Prostate gland (tissue), 2 donors: ENCODE measurements around the gene FOXO1. TPM values are rescaled to one million over a fixed set of nuclear protein-coding genes. Genes with fewer than 3 reads are reported as not detected.

Experiments used
- DNase-seq: peaks from one replicate; pipeline ENCODE4 v3.0.0-alpha.2; 2019; ENCODE audit warnings: low spot score
- H3K27ac ChIP-seq, 2 donors: fragments of 200-600 bp; sonication (generic); 2 replicates each; pipeline ENCODE4 v1.5.1; 2017 to 2019
- H3K27me3 ChIP-seq: fragments of 200-600 bp; sonication (generic); replicated peaks from 2 replicates; pipeline ENCODE4 v1.5.1; 2019; ENCODE audit not compliant: insufficient read depth
- H3K36me3 ChIP-seq, 2 donors: fragments of 200-600 bp; sonication (generic); 1 replicate in 1 of 2; 2 replicates in 1 of 2; pipeline versions ENCODE4 v1.5.1 to v1.8.1; 2017 to 2019
- H3K4me1 ChIP-seq: fragments of 200-600 bp; sonication (generic); replicated peaks from 2 replicates; pipeline ENCODE4 v1.5.1; 2019
- H3K4me3 ChIP-seq, 2 donors: fragments of 200-600 bp; sonication (generic); 2 replicates each; pipeline ENCODE4 v1.5.1; 2017 to 2019
- H3K9me3 ChIP-seq: fragments of 200-600 bp; sonication (generic); 2 replicates; pipeline ENCODE4 v1.5.1; 2017
- POLR2A ChIP-seq: fragments of 450-650 bp; IDR thresholded peaks from one replicate; pipeline ENCODE4 v1.6.1; 2016; ENCODE audit warnings: antibody characterized with exemption, mild to moderate bottlenecking
- POLR2AphosphoS5 ChIP-seq: sonication (generic); formaldehyde crosslinking; IDR thresholded peaks from one replicate; pipeline ENCODE4 v1.6.1; 2017; ENCODE audit warnings: antibody characterized with exemption
- WGBS: methylation state at CpG from one replicate; pipeline ENCODE4 v1.1.5; 2018; 5-methylcytosine and 5-hydroxymethylcytosine counted together
- intact Hi-C: fragments of 100-400 bp; cut with DNase I; formaldehyde crosslinking; loops from one replicate; pipeline ENCODE4 v1.14.2; 2022
- total RNA-seq, 2 donors: library from RNA; depleted of rRNA; stranded (reverse); fragments of >200 nt; gene quantifications; one replicate each; pipeline ENCODE4 v1.1.0, GENCODE V29; 2016
- TF ChIP-seq, protein P1 (sequence below), 4 experiments: fragments of 200-600 bp in 2 of 4; fragments of 450-650 bp in 2 of 4; sonication (generic) in 2 of 4; IDR thresholded peaks; 1 replicate in 3 of 4; 2 replicates in 1 of 4; pipeline ENCODE4 v1.5.1; 2016 to 2019; ENCODE audit warnings: antibody characterized with exemption in 4 of 4, mild to moderate bottlenecking in 2 of 4, moderate library complexity in 2 of 4

FOXO1 gene
- total RNA-seq, 2 donors from 2014 or later: 23.5 to 46.1 TPM

DNA sequence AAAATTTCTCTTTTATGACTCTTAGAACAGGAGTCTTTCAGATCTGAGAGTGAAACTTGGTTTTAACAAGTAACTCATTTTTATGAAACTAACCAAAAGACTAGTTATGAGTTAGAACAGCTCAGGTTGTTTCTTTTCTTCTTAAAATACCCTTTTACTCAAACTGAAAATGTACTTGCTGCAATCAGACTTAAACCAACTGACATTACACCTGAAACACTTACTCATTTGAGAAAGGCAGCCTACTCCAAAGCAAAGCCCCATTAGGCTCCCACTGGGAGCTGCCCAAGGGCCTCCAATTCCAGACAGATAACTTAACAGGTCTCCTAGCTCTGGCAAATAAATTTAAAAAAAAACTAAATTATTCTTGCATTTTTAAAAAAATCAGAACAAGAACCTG, 3.6 kb downstream of the FOXO1 start:
- H3K4me1 ChIP-seq: no peaks in the 10 kb centered on the region
- no peak for DNase-seq
- intact Hi-C loops: loop anchor here (5.0 to 10.0 kb wide), 2 partner anchors 218 to 261 kb away; no protein-coding TSS in a partner anchor
- no peaks in the 10 kb centered on the region for H3K9me3 ChIP-seq
- H3K27me3 ChIP-seq: no peaks in the 10 kb centered on the region
- no peak for TF ChIP-seq POLR2A
- no peak for TF ChIP-seq POLR2AphosphoS5
- TF ChIP-seq, protein P1, sequence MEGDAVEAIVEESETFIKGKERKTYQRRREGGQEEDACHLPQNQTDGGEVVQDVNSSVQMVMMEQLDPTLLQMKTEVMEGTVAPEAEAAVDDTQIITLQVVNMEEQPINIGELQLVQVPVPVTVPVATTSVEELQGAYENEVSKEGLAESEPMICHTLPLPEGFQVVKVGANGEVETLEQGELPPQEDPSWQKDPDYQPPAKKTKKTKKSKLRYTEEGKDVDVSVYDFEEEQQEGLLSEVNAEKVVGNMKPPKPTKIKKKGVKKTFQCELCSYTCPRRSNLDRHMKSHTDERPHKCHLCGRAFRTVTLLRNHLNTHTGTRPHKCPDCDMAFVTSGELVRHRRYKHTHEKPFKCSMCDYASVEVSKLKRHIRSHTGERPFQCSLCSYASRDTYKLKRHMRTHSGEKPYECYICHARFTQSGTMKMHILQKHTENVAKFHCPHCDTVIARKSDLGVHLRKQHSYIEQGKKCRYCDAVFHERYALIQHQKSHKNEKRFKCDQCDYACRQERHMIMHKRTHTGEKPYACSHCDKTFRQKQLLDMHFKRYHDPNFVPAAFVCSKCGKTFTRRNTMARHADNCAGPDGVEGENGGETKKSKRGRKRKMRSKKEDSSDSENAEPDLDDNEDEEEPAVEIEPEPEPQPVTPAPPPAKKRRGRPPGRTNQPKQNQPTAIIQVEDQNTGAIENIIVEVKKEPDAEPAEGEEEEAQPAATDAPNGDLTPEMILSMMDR (IDR thresholded peaks at IDR 0.05): no peak
- H3K27ac ChIP-seq: peak overlapping the region in 1 of 2 donors; percentile 24
- no peak overlapping the region for H3K4me3 ChIP-seq
- H3K36me3 ChIP-seq: no peaks in the 10 kb centered on the region

DNA sequence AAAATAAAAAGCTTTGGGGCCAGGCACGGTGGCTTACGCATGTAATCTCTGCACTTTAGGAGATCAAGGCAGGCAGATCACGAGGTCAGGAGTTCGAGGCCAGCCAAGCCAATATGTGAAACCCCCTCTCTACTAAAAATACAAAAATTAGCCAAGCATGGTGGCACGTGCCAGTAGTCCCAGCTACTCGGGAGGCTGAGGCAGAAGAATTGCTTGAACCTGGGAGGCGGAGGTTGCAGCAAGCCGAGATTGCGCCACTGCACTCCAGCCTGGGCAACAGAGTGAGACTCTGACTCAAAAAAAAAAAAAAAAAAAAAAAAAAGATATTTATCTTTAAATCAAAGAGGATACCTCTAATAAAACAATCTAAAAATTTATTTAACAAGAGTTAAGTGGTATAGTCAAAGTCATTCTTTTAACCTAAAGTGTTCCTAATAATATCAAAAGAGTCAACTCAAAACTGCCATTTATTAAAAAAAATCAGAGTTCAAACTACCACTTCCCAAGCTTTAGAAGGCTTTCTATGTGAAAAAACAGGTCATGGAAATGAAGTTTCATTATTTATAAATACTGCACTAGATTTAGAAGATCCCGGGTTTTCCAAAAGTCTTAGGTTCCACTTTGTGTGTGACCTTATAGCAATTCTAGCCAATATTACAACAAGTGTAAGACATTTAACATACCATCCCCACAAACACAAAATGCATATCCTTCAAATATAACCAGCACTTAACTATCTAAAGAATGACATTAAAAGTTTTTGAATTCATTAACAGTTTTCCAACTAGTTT, 4.4 kb downstream of the FOXO1 start:
- DNase-seq: no peak
- H3K27ac ChIP-seq: no peak overlapping the region
- TF ChIP-seq POLR2A (no peak), POLR2AphosphoS5 (no peak)
- TF ChIP-seq, protein P1 (IDR thresholded peaks at IDR 0.05): no peak
- H3K9me3 ChIP-seq: no peaks in the 10 kb centered on the region
- H3K4me1 ChIP-seq: no peaks in the 10 kb centered on the region
- H3K4me3 ChIP-seq: no peak overlapping the region
- 89% methylated on average over 10 of the region's 10 CpGs for WGBS
- H3K36me3 ChIP-seq: no peaks in the 10 kb centered on the region
- H3K27me3 ChIP-seq: no peaks in the 10 kb centered on the region
- intact Hi-C loops: loop anchor here (5.0 to 10.0 kb wide), 2 partner anchors 217 to 260 kb away; no protein-coding TSS in a partner anchor

DNA sequence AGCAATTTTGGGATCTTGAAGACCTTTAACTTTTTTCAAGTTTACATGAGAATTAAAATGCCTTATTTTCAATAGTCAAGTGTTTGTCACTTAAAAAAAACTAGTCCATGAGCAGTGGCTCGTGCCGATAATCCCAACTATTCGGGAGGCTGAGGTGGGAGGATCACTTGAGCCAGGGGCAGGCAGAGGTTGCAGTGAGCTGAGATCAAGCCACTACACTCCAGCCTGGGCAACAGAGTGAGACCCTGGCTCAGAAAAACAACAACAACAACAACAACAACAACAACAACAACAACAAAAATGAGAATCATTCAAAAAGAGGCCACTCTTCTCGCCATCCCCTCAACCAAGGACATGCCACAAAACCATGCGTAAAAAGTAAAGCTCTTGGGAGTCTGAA, 5.7 kb downstream of the FOXO1 start:
- H3K4me3 ChIP-seq: no peak overlapping the region
- TF ChIP-seq, protein P1 (IDR thresholded peaks at IDR 0.05): no peak
- no peak for TF ChIP-seq POLR2AphosphoS5
- no peak for TF ChIP-seq POLR2A
- intact Hi-C loops: loop anchor here (5.0 to 10.0 kb wide), 2 partner anchors 216 to 258 kb away; no protein-coding TSS in a partner anchor
- H3K36me3 ChIP-seq: no peaks in the 10 kb centered on the region
- DNase-seq: no peak
- H3K27me3 ChIP-seq: no peaks in the 10 kb centered on the region
- H3K4me1 ChIP-seq: no peaks in the 10 kb centered on the region
- 94% methylated on average over 5 of the region's 5 CpGs for WGBS
- H3K27ac ChIP-seq: no peak overlapping the region
- H3K9me3 ChIP-seq: no peaks in the 10 kb centered on the region

DNA sequence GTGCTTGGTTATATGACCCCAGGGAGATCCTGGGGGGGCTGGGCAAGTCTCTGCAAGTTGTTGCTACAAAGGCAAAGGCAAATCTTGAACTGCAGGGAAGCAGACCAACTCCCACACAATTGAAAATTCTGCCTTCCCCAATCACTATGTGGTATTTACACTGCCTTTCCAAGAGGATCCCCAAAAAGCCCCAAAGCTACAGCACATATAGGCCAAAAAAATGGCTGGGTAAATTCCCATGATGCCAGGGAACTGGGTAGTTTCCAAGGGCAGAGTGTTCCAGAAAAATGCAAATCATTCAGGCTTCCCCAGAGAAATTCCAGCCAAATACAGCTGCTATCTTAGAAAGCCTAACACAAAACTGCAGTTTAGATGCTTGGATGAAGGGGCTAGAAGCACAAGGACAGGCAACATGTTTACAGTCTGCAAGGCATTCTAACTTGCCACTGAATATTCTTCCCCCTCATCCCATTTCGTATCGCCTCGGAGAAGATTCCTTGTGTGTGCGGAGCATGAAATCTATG, 6.2 kb downstream of the FOXO1 start:
- H3K27ac ChIP-seq: no peak overlapping the region
- intact Hi-C loops: loop anchor here (5.0 to 10.0 kb wide), 2 partner anchors 215 to 258 kb away; no protein-coding TSS in a partner anchor
- H3K9me3 ChIP-seq: no peaks in the 10 kb centered on the region
- no peak for TF ChIP-seq POLR2AphosphoS5
- TF ChIP-seq POLR2A: no peak
- TF ChIP-seq, protein P1 (IDR thresholded peaks at IDR 0.05): no peak
- no peak for DNase-seq
- no peak overlapping the region for H3K4me3 ChIP-seq
- H3K27me3 ChIP-seq: no peaks in the 10 kb centered on the region
- no peaks in the 10 kb centered on the region for H3K4me1 ChIP-seq
- H3K36me3 ChIP-seq: no peaks in the 10 kb centered on the region
- WGBS: 83% methylated on average over 4 of the region's 4 CpGs
